B cell (primary cell): Measurements from ENCODE around the gene NDUFAF2. TPM values are rescaled to one million over a fixed set of nuclear protein-coding genes. Genes with fewer than 3 reads are reported as not detected.
A peak's percentile ranks its signal among the peaks of the same experiment; 100 is the strongest.

Source experiments
- ATAC-seq: fragments of 200-7000 bp; cut with Tn5 transposase; one replicate; pipeline ENCODE4 v1.10.0; 2021; ENCODE audit warnings: low read depth, mild to moderate bottlenecking, moderate number of reproducible peaks, moderate library complexity
- CTCF ChIA-PET: fragments of 350-600 bp; sonication (Branson Sonifier 250); formaldehyde crosslinking; loops from one replicate; lab custom pipeline; 2021; ENCODE audit warnings: antibody characterized with exemption, inconsistent platforms; lab: Charles Lee
- POLR2A ChIA-PET: fragments of 350-600 bp; sonication (Branson Sonifier 250); formaldehyde crosslinking; loops from one replicate; lab custom pipeline; 2021; ENCODE audit warnings: antibody characterized with exemption; lab: Charles Lee
- DNase-seq: peaks from one replicate; pipeline ENCODE4 v3.0.0; 2013
- H2AFZ ChIP-seq: 2 replicates; pipeline ENCODE4 v1.6.1; 2012; ENCODE audit warnings: mild to moderate bottlenecking, low read depth, low read length; ENCODE audit not compliant: insufficient read depth, poor library complexity, severe bottlenecking
- H3K27ac ChIP-seq, 2 donors: 1 replicate in 1 of 2; 2 replicates in 1 of 2; pipeline ENCODE4 v1.5.1; 2012 to 2013; ENCODE audit warnings: low read length in 2 of 2, mild to moderate bottlenecking in 2 of 2, moderate library complexity in 1 of 2
- H3K27me3 ChIP-seq, 4 experiments: fragments of 200-600 bp in 1 of 4; sonication (generic) in 1 of 4; replicated peaks in 1 of 4; 1 replicate in 2 of 4; 2 replicates in 2 of 4; pipeline versions ENCODE4 v1.6.1 to v1.7.0; 2013 to 2016; ENCODE audit warnings: low read length in 3 of 4, mild to moderate bottlenecking in 2 of 4, mixed read lengths in 1 of 4, moderate library complexity in 1 of 4; ENCODE audit not compliant: insufficient read depth in 4 of 4, control insufficient read depth in 3 of 4; ENCODE audit errors: control extremely low read depth in 1 of 4
- H3K36me3 ChIP-seq, 2 experiments: replicated peaks in 1 of 2; 1 replicate in 1 of 2; 2 replicates in 1 of 2; pipeline versions ENCODE4 v1.6.1 to v1.7.1; 2013; ENCODE audit warnings: low read length in 1 of 2; ENCODE audit not compliant: insufficient read depth in 2 of 2, control insufficient read depth in 1 of 2; ENCODE audit errors: control extremely low read depth in 1 of 2, extremely low read depth in 1 of 2
- H3K4me1 ChIP-seq, 2 donors: fragments of 200-600 bp in 1 of 2; sonication (generic) in 1 of 2; 1 replicate in 1 of 2; 2 replicates in 1 of 2; pipeline versions ENCODE4 v1.5.1 to v1.6.1; 2013 to 2017; ENCODE audit warnings: low read length in 2 of 2; ENCODE audit not compliant: control insufficient read depth in 2 of 2, insufficient read depth in 2 of 2
- H3K4me2 ChIP-seq: replicated peaks from 2 replicates; pipeline ENCODE3; 2012; ENCODE audit warnings: mild to moderate bottlenecking, low read depth, low read length; ENCODE audit not compliant: poor library complexity, severe bottlenecking
- H3K4me3 ChIP-seq, 5 experiments: fragments of 200-600 bp in 1 of 5; sonication (generic) in 1 of 5; 1 replicate in 3 of 5; 2 replicates in 2 of 5; pipeline versions ENCODE4 v1.5.1 to v1.7.0; 2011 to 2016; ENCODE audit warnings: low read length in 4 of 5, mild to moderate bottlenecking in 4 of 5, low read depth in 2 of 5, control low read depth in 1 of 5, moderate library complexity in 1 of 5; ENCODE audit not compliant: insufficient read depth in 1 of 5; ENCODE audit errors: control extremely low read depth in 1 of 5, extremely low read depth in 1 of 5
- H3K79me2 ChIP-seq: fragments of 200-600 bp; sonication (generic); one replicate; pipeline ENCODE4 v1.6.0; 2016; ENCODE audit warnings: low read length; ENCODE audit not compliant: control insufficient read depth, insufficient read depth
- H3K9ac ChIP-seq: fragments of 200-600 bp; sonication (generic); 2 replicates; pipeline ENCODE4 v1.6.1; 2017; ENCODE audit warnings: mild to moderate bottlenecking, low read length, moderate library complexity
- H3K9me3 ChIP-seq, 3 donors: one replicate each; pipeline versions ENCODE4 v1.6.1 to v1.7.1; 2013; ENCODE audit warnings: low read length in 2 of 3; ENCODE audit not compliant: control insufficient read depth in 2 of 3, insufficient read depth in 1 of 3; ENCODE audit errors: control extremely low read depth in 1 of 3
- H4K20me1 ChIP-seq: 2 replicates; pipeline ENCODE4 v1.6.0; 2012; ENCODE audit warnings: mild to moderate bottlenecking, low read length; ENCODE audit not compliant: insufficient read depth, control insufficient read depth, poor library complexity, severe bottlenecking
- H3K27ac Mint-ChIP-seq: one replicate; pipeline ENCODE4 v1.8.0; 2021; ENCODE audit warnings: mixed read lengths
- H3K27me3 Mint-ChIP-seq: one replicate; pipeline ENCODE4 v1.8.0; 2021; ENCODE audit warnings: mixed read lengths
- H3K4me1 Mint-ChIP-seq: one replicate; pipeline ENCODE4 v1.8.0; 2021; ENCODE audit warnings: mixed read lengths
- H3K4me3 Mint-ChIP-seq: one replicate; pipeline ENCODE4 v1.8.0; 2021; ENCODE audit warnings: mixed read lengths
- H3K9me3 Mint-ChIP-seq: one replicate; pipeline ENCODE4 v1.8.0; 2022; ENCODE audit warnings: mixed read lengths; ENCODE audit not compliant: insufficient read depth
- EZH2 ChIP-seq: IDR thresholded peaks from 2 replicates; pipeline ENCODE4 v1.6.1; 2012; ENCODE audit warnings: borderline replicate concordance, low read depth, mild to moderate bottlenecking, moderate library complexity, low read length; ENCODE audit not compliant: insufficient read depth, poor library complexity, severe bottlenecking
- WGBS: methylation state at CpG from one replicate; pipeline ENCODE4 v1.1.5; 2013; ENCODE audit warnings: missing lambda C conversion rate; ENCODE audit not compliant: insufficient coverage; 5-methylcytosine and 5-hydroxymethylcytosine counted together
- intact Hi-C: fragments of 100-400 bp; cut with micrococcal nuclease; formaldehyde crosslinking; loops from one replicate; pipeline ENCODE4 v1.10.0; 2022
- polyA plus RNA-seq: library from polyadenylated mRNA; depleted of rRNA; stranded (reverse); fragments of >200 nt; gene quantifications from 2 replicates; pipeline ENCODE4 v1.2.3, GENCODE V29; 2012
- total RNA-seq, 2 donors: library from RNA; stranded (reverse); fragments of 120-200 nt in 1 of 2; gene quantifications; 1 replicate in 1 of 2; 2 replicates in 1 of 2; pipeline versions ENCODE4 v1.2.3 to v1.2.4, GENCODE V29; 2013 to 2022
- TF ChIP-seq, protein P1 (sequence below): fragments of 200-600 bp; IDR thresholded peaks from one replicate; pipeline ENCODE4 v1.8.0; 2022; ENCODE audit warnings: antibody characterized with exemption, mild to moderate bottlenecking

NDUFAF2 gene
- total and polyA plus RNA-seq, 2 donors (not counting 1 experiment from before 2014, with no cell fraction given), result 6.3 to 9.7 TPM

DNA sequence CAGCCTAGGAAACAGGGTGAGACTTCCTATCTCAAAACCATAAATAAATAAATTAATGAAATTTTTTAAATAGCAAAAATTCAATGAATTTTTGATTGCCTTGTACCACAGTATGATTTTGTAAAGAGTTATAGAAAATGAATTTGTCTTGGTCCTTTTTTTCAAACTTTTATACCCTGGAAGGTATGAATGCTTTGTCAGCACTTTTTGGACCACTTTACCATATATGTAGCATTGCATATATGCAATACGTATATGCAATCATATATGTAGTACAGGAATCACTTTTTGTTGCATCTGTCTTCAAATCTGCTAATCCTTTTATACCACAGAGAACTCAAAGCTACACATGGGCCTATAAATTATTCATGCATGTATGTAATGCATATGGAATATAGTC, 226.5 kb downstream of the NDUFAF2 start:
- Mint-ChIP-seq H3K4me3 (no peak overlapping the region), H3K9me3 (no peaks in the 10 kb centered on the region), H3K4me1 (no peaks in the 10 kb centered on the region), H3K27me3 (no peaks in the 10 kb centered on the region), H3K27ac (no peak overlapping the region)
- TF ChIP-seq EZH2, result no peak
- TF ChIP-seq, protein P1, sequence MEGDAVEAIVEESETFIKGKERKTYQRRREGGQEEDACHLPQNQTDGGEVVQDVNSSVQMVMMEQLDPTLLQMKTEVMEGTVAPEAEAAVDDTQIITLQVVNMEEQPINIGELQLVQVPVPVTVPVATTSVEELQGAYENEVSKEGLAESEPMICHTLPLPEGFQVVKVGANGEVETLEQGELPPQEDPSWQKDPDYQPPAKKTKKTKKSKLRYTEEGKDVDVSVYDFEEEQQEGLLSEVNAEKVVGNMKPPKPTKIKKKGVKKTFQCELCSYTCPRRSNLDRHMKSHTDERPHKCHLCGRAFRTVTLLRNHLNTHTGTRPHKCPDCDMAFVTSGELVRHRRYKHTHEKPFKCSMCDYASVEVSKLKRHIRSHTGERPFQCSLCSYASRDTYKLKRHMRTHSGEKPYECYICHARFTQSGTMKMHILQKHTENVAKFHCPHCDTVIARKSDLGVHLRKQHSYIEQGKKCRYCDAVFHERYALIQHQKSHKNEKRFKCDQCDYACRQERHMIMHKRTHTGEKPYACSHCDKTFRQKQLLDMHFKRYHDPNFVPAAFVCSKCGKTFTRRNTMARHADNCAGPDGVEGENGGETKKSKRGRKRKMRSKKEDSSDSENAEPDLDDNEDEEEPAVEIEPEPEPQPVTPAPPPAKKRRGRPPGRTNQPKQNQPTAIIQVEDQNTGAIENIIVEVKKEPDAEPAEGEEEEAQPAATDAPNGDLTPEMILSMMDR, result no peak
- intact Hi-C loops, result no loop called here
- Histone ChIP-seq H3K79me2 (no peaks in the 10 kb centered on the region), H3K27me3 (no peaks in the 10 kb centered on the region), H3K27ac (no peak overlapping the region), H3K9me3 (no peaks in the 10 kb centered on the region), H3K9ac (no peak overlapping the region), H4K20me1 (no peaks in the 10 kb centered on the region), H2AFZ (no peak overlapping the region), H3K36me3 (no peaks in the 10 kb centered on the region), H3K4me3 (no peak overlapping the region), H3K4me1 (no peaks in the 10 kb centered on the region), H3K4me2 (no peak overlapping the region)
- ChIA-PET CTCF (no interaction called here), POLR2A (no interaction called here)
- no CpG with 5 or more reads among the region's 1 CpG for WGBS
- DNase-seq (no peak), ATAC-seq (no peak)

DNA sequence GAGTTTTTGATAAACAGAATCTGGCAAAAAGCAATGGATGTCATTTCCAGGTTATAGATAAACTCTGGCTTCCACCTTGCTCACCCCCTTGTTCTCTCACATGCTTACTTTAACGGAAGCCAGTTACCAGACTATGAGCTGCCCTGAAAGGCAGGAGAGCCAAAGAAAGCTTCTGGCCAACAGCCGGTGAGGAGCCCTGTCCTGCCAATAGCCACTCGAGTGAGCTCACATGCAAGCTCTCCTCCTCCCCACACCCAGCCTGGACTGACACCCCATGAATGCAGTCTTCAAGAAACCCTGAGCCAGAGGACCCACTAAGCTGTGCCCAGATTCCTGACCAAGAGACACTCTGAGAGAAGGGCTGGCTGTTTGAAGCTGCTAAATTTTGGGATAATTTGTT, 231.6 kb downstream of the NDUFAF2 start:
- H3K27ac Mint-ChIP-seq, result no peak overlapping the region
- Histone ChIP-seq H4K20me1 (no peaks in the 10 kb centered on the region), H3K79me2 (no peaks in the 10 kb centered on the region), H2AFZ (peak overlapping the region; percentile 6), H3K27ac (no peak overlapping the region), H3K4me3 (no peak overlapping the region), H3K9ac (no peak overlapping the region), H3K4me2 (no peak overlapping the region), H3K9me3 (no peaks in the 10 kb centered on the region), H3K36me3 (no peaks in the 10 kb centered on the region), H3K27me3 (no peaks in the 10 kb centered on the region), H3K4me1 (peaks cover 10 to 19% of the 10 kb centered on the region in 2 donors)
- H3K27me3 Mint-ChIP-seq, result no peaks in the 10 kb centered on the region
- intact Hi-C loops, result no loop called here
- no peak for ATAC-seq
- no peak overlapping the region for H3K4me3 Mint-ChIP-seq
- no peaks in the 10 kb centered on the region for H3K9me3 Mint-ChIP-seq
- WGBS, result 100% methylated on average over 3 of the region's 3 CpGs
- TF ChIP-seq, protein P1, result no peak
- TF ChIP-seq EZH2, result no peak
- peaks cover 18% of the 10 kb centered on the region for H3K4me1 Mint-ChIP-seq
- no peak for DNase-seq
- ChIA-PET POLR2A (no interaction called here), CTCF (no interaction called here)
